HG03135 (cell line): ENCODE results near the gene PHF19.

Source experiments
- ATAC-seq: cut with Tn5 transposase; IDR thresholded peaks from one replicate; pipeline ENCODE4 v1.9.1; 2021; ENCODE audit warnings: mild to moderate bottlenecking, moderate library complexity; ENCODE audit not compliant: unreplicated experiment

Gene PHF19

DNA sequence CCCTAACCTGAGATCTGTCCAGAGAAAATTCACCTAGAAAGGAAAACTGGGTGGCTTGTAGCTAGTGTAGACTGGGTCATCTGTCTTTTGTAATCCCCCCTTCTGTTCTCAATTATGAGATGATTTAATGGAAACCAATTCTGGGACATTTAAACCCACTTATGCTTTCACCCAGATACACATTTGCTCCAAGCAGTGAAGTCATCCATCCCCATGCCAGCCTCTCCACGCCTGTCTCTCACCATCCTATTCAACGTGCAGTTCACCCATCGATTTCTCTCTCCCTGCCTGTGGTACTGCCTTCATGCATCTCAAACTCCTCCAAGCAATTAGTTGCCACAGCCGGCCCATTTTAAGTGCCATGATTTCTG is 1.8 kb downstream of the PHF19 start:
- ATAC-seq: no peak

GRCh38 chr9:120874226-120875194 is 2.5 kb downstream of the PHF19 start:
- ATAC-seq: no peak

DNA sequence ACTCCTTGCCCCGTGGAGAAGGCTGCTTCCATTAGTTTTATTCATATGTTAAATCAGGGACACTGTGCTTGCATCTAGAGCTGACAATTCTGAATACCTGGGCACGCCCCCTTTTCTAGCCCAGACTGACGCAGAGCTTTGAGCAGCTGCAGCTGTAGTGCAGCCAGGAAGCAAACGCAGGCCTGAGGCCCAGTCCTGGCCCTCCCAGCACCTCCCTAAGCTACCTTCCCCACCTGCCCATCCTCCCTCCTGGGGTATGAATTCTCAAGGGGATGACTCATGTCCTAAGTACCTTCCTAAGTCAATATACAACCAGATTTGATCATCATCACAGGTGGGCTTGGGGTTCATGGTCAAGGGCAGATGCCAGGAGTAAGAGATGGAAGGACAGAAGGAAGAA is 3.5 kb downstream of the PHF19 start:
- no peak for ATAC-seq

DNA sequence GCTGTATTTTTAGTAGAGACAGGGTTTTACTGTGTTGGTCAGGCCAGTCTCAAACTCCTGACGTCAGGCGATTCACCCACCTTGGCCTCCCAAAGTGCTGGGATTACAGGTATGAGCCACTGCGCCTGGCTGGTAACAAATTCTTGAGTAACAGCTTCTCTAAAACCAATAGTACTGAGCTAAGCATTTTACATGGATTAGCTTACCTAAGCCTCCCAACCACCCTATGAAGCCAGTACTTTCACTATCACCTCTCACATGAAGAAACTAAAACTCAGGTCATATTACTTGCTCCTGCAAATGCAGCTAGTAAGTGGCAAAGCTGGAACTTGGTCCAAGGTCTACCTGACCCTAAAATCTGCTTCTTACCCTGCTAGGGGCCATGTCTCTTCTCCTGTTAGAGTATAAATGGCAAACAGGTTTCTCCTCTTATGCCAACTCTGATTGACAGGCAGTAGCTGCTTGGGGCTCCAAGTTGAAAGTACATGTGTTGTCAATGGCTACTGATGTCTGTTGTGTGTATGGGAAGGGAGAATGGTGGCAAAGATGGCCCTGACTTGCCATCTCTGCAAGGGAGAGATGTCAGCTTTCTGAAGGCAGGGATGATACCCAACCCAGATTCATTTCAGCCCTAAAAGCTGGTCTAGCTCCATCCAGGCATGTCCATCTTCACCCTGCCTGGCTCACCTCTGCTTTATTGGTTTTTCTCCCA is 4.0 kb downstream of the PHF19 start:
- no peak for ATAC-seq

GRCh38 chr9:120870206-120870605 is 6.8 kb downstream of the PHF19 start:
- no peak for ATAC-seq

DNA sequence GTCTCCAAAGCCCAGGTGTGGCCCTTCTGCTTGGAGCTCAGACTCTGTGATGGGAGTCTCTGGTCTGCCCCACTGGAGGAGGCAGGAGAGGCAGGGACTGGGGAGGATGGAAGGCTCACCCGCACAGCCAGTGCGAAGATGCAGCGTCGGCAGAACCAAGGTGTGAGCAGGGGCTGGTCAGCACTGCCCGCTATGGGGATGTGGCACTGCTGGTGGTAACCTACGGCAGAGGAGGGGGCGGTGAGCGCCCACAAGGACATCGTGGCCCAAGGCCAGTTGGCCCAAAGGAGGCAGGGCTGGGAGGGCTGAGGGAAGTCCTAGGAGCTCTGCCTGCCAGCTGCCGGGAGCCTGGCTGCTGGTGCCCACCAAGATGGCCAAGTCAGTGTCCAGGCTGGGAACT is 7.3 kb downstream of the PHF19 start:
- ATAC-seq: no peak

- ATAC-seq: no peak
These were observed 7.7 kb downstream of the PHF19 start for GRCh38 chr9:120869360-120869687.

DNA sequence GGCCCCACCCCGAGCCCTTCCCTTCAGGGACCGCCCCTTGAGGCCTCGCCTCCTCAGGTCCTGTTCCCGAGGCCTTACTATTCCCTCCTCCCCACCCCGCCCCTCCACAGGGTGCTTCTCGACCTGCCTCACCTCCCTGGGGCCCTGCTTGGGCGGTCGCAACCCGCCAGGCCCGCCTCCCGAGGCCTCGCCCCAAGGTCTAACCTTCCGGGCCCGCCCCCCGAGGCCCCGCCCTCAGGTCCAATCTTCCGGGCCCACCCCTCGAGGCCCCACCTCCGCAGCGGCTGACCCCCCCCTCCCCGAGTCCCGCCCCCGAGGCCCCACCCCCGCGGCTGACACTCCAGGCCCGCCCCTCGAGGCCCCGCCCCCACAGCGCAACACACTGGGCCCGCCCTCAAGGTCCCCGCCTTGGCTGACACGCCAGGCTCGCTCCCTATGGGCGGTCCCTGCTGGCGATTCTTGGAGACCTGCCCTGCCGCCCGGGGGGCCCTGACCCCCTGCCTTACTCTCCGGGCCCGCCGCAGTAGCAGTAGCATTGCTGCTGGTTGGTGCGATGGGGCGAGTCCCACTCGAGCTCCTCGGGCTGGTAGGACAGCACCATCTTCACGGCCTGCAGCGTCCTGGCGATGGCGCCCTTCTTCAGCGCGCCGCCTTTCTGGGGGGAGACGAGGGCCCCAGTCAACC is 8.2 kb downstream of the PHF19 start:
- ATAC-seq: peak; percentile 85

DNA sequence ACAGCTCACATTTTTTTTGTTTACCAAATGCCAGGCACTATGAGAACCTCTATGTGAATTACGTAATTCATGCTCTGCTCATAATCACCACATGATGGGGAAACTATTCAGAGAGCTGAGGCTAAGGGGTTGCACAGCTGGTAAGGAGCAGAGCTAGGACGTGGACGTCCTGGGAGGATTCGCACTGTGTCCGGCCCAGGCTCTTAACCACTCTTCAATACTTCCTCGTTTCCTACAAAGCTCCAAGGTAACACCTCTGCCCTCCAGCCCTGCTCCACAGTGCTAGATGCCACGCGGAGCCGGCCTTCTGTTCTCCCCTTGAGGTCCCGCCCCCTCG is 8.7 kb downstream of the PHF19 start:
- no peak for ATAC-seq

DNA sequence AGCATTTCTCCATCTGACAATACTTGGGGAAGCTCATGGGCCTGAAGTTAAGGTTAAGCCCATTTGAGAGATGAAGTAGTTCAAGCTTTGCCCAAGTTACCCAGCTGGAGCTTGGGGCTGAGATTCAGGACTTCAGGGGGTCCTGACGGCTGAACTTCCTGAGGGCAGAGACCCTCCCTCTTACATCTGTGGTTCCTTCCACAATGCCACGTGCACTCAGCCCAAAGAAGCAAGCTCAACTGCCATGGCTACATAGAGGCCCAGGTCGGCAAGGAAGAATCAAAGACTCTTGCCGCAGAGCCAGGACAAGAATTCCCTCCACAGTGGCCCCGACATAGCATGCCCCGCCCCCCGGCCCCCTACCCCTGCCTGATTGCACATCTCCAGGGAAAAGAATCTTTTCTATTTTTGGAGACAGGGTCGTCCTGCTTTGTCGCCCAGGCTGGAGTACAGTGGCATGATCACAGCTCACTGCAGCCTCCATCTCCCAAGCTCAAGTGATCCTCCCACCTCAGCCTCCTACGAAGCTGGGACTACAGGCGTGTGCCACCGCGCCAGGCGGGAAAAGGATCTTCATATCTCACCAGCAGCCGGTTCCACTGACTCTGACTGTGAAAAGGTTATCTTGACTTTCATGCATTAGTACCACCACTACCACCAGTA is 9.2 kb downstream of the PHF19 start:
- no peak for ATAC-seq

GRCh38 chr9:120866651-120867050 is 10.3 kb downstream of the PHF19 start:
- ATAC-seq: no peak

GRCh38 chr9:120865809-120866208 is 11.2 kb downstream of the PHF19 start:
- ATAC-seq: no peak

GRCh38 chr9:120865176-120865575 is 11.8 kb downstream of the PHF19 start:
- ATAC-seq: no peak

- ATAC-seq: no peak
These were observed 12.3 kb downstream of the PHF19 start for GRCh38 chr9:120864719-120865118.

DNA sequence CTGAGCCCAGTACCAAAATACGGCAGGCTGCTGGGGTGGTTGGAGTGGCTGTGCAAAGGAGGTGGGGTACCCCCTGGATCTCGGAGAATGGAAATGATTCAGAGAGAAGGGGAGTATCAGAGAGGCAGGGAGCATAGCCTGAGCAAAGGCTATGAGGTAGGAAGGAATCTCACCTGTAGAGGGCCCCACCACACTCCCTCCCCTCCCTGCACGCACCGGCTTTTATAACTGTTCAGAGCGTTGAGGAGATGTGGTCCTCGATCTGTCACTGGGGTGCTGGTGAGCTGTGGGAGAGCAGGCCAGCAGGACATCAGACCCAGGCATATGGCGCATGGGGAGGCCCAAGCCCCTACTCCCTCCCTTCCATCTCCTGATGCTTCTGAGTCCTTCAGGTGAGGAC is 13.2 kb downstream of the PHF19 start:
- ATAC-seq: no peak

- ATAC-seq: no peak
These were observed 14.5 kb downstream of the PHF19 start for GRCh38 chr9:120862452-120862851.

DNA sequence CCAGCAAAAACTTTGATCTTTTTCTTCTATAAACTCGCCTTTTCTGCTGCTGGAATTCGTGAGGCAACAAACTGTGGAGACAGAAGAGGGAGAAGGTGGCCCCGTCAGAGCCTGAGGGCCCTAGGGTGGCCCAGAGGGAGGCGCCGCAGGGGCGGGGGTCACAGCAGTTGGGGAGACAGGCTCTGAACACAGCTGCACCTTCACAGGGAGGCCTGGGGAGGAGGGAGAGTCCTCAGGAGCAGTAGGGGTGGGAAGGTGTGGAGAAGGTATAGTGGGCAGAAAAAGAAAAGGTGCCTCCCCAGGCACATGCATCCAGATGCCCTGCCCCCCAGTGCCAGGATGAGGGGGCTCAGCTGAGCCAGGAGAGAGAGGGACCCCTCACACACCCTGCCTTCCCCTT is 15.1 kb downstream of the PHF19 start:
- no peak for ATAC-seq

GRCh38 chr9:120860083-120860482 is 16.9 kb downstream of the PHF19 start:
- ATAC-seq: no peak

DNA sequence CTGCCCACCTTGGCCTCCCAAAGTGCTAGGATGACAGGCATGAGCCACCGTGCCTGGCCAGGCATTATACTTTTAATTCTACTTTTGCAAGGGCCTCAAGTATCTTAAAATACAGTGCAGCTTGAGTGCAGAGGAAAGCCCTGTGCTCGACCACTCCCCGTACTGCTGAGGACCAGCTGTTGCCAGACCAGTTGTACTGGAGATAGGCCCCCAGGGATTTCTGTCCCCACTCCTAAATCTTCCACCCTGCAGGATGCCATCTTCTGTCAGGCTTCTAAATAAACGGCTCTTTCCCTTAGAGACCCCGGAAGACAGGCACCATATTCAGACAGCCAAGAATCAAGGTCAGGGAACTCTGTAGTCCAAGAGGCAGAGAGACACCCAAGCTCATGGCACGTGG is 17.6 kb downstream of the PHF19 start:
- ATAC-seq: no peak

DNA sequence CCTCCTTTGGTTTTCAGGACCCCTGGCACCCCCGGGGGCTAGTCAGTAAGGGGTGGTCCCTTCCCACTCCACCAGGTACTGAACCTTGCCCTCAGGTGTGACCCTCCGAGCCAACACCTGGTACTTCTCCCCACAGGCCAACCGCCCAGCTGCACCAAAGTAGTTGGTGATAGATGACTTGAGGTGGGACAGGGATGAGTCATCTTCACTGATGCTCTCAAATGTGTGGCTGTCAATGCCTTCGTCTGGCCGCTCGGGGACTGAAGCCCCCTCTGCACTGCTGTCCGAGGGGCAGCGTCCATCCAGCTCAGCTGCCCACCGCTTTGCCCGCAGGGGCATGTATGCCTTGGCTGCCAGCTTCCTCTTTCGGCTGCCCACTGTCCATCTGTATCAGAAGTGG is 19.1 kb downstream of the PHF19 start:
- ATAC-seq: no peak

- ATAC-seq: no peak
These were observed 19.5 kb downstream of the PHF19 start for GRCh38 chr9:120857481-120857880.
